Mucosa of rectum (tissue), 2 donors: ENCODE results near the gene WDR4.
"Not testable (repeated sequence)": the region's sequence is repeated elsewhere in the genome, so short reads cannot be mapped to it uniquely, and the experiment has no call there.

Experiments used
- H3K27ac ChIP-seq, 2 donors: one replicate each; pipeline ENCODE4 v1.7.0; 2013; ENCODE audit warnings: inconsistent platforms in 2 of 2, low read depth in 2 of 2, low read length in 2 of 2
- H3K27me3 ChIP-seq, 2 donors: one replicate each; pipeline ENCODE4 v1.7.0; 2013; ENCODE audit warnings: low read length in 2 of 2; ENCODE audit not compliant: control insufficient read depth in 2 of 2, insufficient read depth in 2 of 2
- H3K36me3 ChIP-seq, 2 donors: one replicate each; pipeline ENCODE4 v1.7.0; 2013; ENCODE audit warnings: low read length in 2 of 2; ENCODE audit not compliant: control insufficient read depth in 2 of 2, insufficient read depth in 2 of 2
- H3K4me1 ChIP-seq, 2 donors: one replicate each; pipeline ENCODE4 v1.7.0; 2013; ENCODE audit warnings: low read length in 2 of 2, mild to moderate bottlenecking in 1 of 2; ENCODE audit not compliant: control insufficient read depth in 2 of 2, insufficient read depth in 2 of 2
- H3K4me3 ChIP-seq, 2 donors: one replicate each; pipeline ENCODE4 v1.7.0; 2013; ENCODE audit warnings: low read length in 2 of 2
- H3K9ac ChIP-seq, 2 donors: one replicate each; pipeline ENCODE4 v1.7.0; 2013; ENCODE audit warnings: low read length in 2 of 2, low read depth in 1 of 2, mild to moderate bottlenecking in 1 of 2
- H3K9me3 ChIP-seq, 2 donors: one replicate each; pipeline ENCODE4 v1.7.0; 2013; ENCODE audit warnings: low read length in 2 of 2; ENCODE audit not compliant: control insufficient read depth in 2 of 2
- donor health status: healthy.
- donor health status: Normal muscosa, but diverticular disease.

The WDR4 gene

GRCh38 chr21:42801616-42802015 lies 77.7 kb downstream of the WDR4 start:
- not testable (repeated sequence) for H3K27ac ChIP-seq, H3K36me3 ChIP-seq, H3K4me1 ChIP-seq, H3K9ac ChIP-seq, H3K27me3 ChIP-seq, H3K9me3 ChIP-seq, H3K4me3 ChIP-seq

- Histone ChIP-seq H3K27me3 (no peaks in the 10 kb centered on the region), H3K9me3 (no peaks in the 10 kb centered on the region), H3K9ac (no peak overlapping the region), H3K36me3 (no peaks in the 10 kb centered on the region), H3K27ac (no peak overlapping the region), H3K4me3 (no peak overlapping the region), H3K4me1 (no peaks in the 10 kb centered on the region)
Observed at GRCh38 chr21:42799948-42800347, 79.4 kb downstream of the WDR4 start.

- Histone ChIP-seq H3K9me3 (no peaks in the 10 kb centered on the region), H3K4me1 (no peaks in the 10 kb centered on the region), H3K36me3 (no peaks in the 10 kb centered on the region), H3K4me3 (no peak overlapping the region), H3K27me3 (no peaks in the 10 kb centered on the region), H3K27ac (no peak overlapping the region), H3K9ac (no peak overlapping the region)
Observed at GRCh38 chr21:42799516-42799915, 79.8 kb downstream of the WDR4 start.
